HG03354 (cell line): ENCODE measurements around the gene ZBED2.
"Not testable (repeated sequence)": the region's sequence is repeated elsewhere in the genome, so short reads cannot be mapped to it uniquely, and the experiment has no call there.

Experiments used
- ATAC-seq: cut with Tn5 transposase; IDR thresholded peaks from one replicate; pipeline ENCODE4 v1.9.1; 2021; ENCODE audit warnings: mild to moderate bottlenecking; ENCODE audit not compliant: unreplicated experiment, poor library complexity, severe bottlenecking

ZBED2 gene

GRCh38 chr3:111579495-111579894, 15.7 kb downstream of the ZBED2 start:
- no peak for ATAC-seq

GRCh38 chr3:111578867-111579266, 16.3 kb downstream of the ZBED2 start:
- no peak for ATAC-seq

GRCh38 chr3:111577798-111578685, 17.1 kb downstream of the ZBED2 start:
- peak; percentile 94 for ATAC-seq

- ATAC-seq = no peak
These were observed 18.0 kb downstream of the ZBED2 start for GRCh38 chr3:111577113-111577512.

- ATAC-seq = no peak
These were observed 23.2 kb downstream of the ZBED2 start for GRCh38 chr3:111571907-111572460.

GRCh38 chr3:111571282-111571681, 23.9 kb downstream of the ZBED2 start:
- no peak for ATAC-seq

- no peak for ATAC-seq
These were observed 24.6 kb downstream of the ZBED2 start for GRCh38 chr3:111570404-111571030.

GRCh38 chr3:111568911-111569310, 26.2 kb downstream of the ZBED2 start:
- ATAC-seq = no peak

GRCh38 chr3:111568355-111568754, 26.8 kb downstream of the ZBED2 start:
- no peak for ATAC-seq

- no peak for ATAC-seq
These were observed 28.3 kb downstream of the ZBED2 start for GRCh38 chr3:111566844-111567243.

- ATAC-seq = not testable (repeated sequence)
These were observed 33.2 kb downstream of the ZBED2 start for GRCh38 chr3:111561902-111562301.

- no peak for ATAC-seq
These were observed 46.4 kb downstream of the ZBED2 start for GRCh38 chr3:111548756-111549155.

- peak; percentile 62 for ATAC-seq
These were observed 47.1 kb downstream of the ZBED2 start for GRCh38 chr3:111548092-111548491.

GRCh38 chr3:111547631-111548030, 47.5 kb downstream of the ZBED2 start:
- ATAC-seq = peak; percentile 85

GRCh38 chr3:111545349-111545748, 49.8 kb downstream of the ZBED2 start:
- ATAC-seq = no peak
